Measurements from ENCODE around the gene SARM1. TPM values are rescaled to one million over a fixed set of nuclear protein-coding genes. Genes with fewer than 3 reads are reported as not detected.

Gene SARM1
- total RNA-seq, 1 donor from 2014 or later: 29.6 TPM

- Mint-ChIP-seq H3K4me1 (ENCODE audit: unreplicated experiment) (peaks cover 23% of the 10 kb centered on the region), H3K27me3 (peaks cover 3% of the 10 kb centered on the region), H3K4me3 (peak overlapping the region; percentile 90), H3K9me3 (no peaks in the 10 kb centered on the region), H3K27ac (no peak overlapping the region), H3K36me3 (peaks cover 5% of the 10 kb centered on the region)
- no peak for DNase-seq (ENCODE audit: extremely low spot score, unreplicated experiment)
- TF ChIP-seq, protein P1, sequence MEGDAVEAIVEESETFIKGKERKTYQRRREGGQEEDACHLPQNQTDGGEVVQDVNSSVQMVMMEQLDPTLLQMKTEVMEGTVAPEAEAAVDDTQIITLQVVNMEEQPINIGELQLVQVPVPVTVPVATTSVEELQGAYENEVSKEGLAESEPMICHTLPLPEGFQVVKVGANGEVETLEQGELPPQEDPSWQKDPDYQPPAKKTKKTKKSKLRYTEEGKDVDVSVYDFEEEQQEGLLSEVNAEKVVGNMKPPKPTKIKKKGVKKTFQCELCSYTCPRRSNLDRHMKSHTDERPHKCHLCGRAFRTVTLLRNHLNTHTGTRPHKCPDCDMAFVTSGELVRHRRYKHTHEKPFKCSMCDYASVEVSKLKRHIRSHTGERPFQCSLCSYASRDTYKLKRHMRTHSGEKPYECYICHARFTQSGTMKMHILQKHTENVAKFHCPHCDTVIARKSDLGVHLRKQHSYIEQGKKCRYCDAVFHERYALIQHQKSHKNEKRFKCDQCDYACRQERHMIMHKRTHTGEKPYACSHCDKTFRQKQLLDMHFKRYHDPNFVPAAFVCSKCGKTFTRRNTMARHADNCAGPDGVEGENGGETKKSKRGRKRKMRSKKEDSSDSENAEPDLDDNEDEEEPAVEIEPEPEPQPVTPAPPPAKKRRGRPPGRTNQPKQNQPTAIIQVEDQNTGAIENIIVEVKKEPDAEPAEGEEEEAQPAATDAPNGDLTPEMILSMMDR (conservative IDR thresholded peaks at IDR 0.05): no peak
Observed at GRCh38 chr17:28404007-28404406, 32.5 kb downstream of the SARM1 start.

- Mint-ChIP-seq H3K27ac (no peak overlapping the region), H3K36me3 (peaks cover 5% of the 10 kb centered on the region), H3K4me3 (peak overlapping the region; percentile 90), H3K9me3 (no peaks in the 10 kb centered on the region), H3K4me1 (ENCODE audit: unreplicated experiment) (peaks cover 23% of the 10 kb centered on the region), H3K27me3 (peaks cover 3% of the 10 kb centered on the region)
- no peak for DNase-seq (ENCODE audit: extremely low spot score, unreplicated experiment)
- TF ChIP-seq, protein P1 (conservative IDR thresholded peaks at IDR 0.05): no peak
Observed at GRCh38 chr17:28404461-28404811, 32.9 kb downstream of the SARM1 start.

DNA sequence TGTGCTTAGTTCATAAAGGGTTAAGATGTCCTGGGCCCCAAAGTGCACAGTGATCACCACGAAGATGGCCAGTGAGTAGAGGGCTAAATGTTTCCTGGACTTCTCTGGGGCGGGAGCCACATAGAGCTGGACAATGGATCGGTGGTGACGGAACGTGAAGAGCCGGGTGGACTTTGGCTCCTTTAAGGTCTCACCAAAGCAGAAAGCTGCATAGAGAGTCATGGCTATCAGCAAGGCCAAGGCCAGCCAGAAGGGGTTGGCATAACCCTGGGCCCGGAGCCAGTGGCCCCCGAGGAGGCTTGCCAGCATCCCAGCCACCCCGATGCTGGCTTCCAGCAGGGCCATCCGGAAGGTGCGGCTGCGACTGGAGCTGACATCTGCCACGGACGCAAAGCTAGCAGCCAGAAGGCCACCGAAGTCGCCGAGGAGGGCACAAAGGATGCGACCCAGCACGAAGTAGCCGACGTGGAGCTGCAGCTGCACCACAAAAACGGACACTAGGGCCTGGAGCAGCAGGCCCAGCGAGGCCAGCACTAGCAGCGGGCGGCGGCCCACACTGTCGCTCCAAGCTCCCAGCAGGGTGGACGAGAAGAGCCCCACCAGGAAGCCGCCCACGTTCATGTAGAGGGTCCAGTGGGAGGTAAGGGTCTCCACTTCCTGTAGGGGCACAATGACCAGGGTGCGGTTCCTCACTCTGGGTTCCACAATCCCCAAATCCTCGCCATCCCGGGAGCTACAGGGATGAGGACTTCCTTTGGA is 33.5 kb downstream of the SARM1 start:
- H3K27ac Mint-ChIP-seq: peak overlapping the region; percentile 55
- TF ChIP-seq, protein P1 (conservative IDR thresholded peaks at IDR 0.05): peak; percentile 8
- peaks cover 5% of the 10 kb centered on the region for H3K36me3 Mint-ChIP-seq
- H3K9me3 Mint-ChIP-seq: no peaks in the 10 kb centered on the region
- H3K4me1 Mint-ChIP-seq (ENCODE audit: unreplicated experiment): peaks cover 23% of the 10 kb centered on the region
- DNase-seq (ENCODE audit: extremely low spot score, unreplicated experiment): no peak
- peak overlapping the region; percentile 90 for H3K4me3 Mint-ChIP-seq
- H3K27me3 Mint-ChIP-seq: peaks cover 3% of the 10 kb centered on the region

- H3K4me3 Mint-ChIP-seq: peak within 1 kb of the TSS; percentile 90
- no peaks in the 10 kb centered on the region for H3K9me3 Mint-ChIP-seq
- H3K27me3 Mint-ChIP-seq: peaks cover 5% of the 10 kb centered on the region
- H3K27ac Mint-ChIP-seq: peak within 1 kb of the TSS; percentile 85
- H3K4me1 Mint-ChIP-seq (ENCODE audit: unreplicated experiment): peaks cover 23% of the 10 kb centered on the region
- TF ChIP-seq, protein P1 (conservative IDR thresholded peaks at IDR 0.05): no peak
- DNase-seq (ENCODE audit: extremely low spot score, unreplicated experiment): peak; percentile 76
- peaks cover 5% of the 10 kb centered on the region for H3K36me3 Mint-ChIP-seq
Observed at GRCh38 chr17:28405632-28406472, 34.4 kb downstream of the SARM1 start, which contains the start of gene SLC46A1. Gene SLC46A1, minus strand, starts transcription at chr17:28406212. Its CDS starts 98 bp downstream, at chr17:28406114.

DNA sequence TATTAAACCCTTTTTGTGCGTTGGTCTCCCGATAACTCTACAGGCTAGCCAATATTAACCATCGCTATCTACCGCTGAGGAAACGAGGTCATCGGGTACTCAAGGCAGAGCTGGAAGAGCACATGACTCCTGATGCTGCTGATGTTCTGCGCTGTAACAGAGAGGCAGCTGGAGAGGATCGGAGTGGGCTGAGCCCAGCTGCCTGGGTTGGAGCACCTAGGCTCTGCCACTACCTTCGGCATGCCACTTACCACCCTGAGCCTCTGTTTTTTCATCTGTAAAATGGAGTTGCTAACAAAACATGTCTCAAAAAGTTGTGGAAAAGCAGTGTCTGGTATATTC is 35.0 kb downstream of the SARM1 start:
- Mint-ChIP-seq H3K4me1 (ENCODE audit: unreplicated experiment) (peaks cover 23% of the 10 kb centered on the region), H3K4me3 (peak overlapping the region; percentile 90), H3K27me3 (peaks cover 6% of the 10 kb centered on the region), H3K9me3 (no peaks in the 10 kb centered on the region), H3K27ac (peak overlapping the region; percentile 85), H3K36me3 (peaks cover 5% of the 10 kb centered on the region)
- no peak for DNase-seq (ENCODE audit: extremely low spot score, unreplicated experiment)
- TF ChIP-seq, protein P1 (conservative IDR thresholded peaks at IDR 0.05): no peak

Measured in type B pancreatic cell (in vitro differentiated cells).